Loucy (cell line): Measurements from ENCODE around the gene AGGF1.
"Not testable (repeated sequence)": the region's sequence is repeated elsewhere in the genome, so short reads cannot be mapped to it uniquely, and the experiment has no call there.

Experiments used
- H2AFZ ChIP-seq: fragments of 200-600 bp; sonication (generic); 2 replicates; pipeline ENCODE4 v1.6.0; 2016; ENCODE audit warnings: antibody characterized with exemption, mild to moderate bottlenecking, low read length, moderate library complexity
- H3F3A ChIP-seq: fragments of 200-600 bp; 2 replicates; pipeline ENCODE4 v1.6.0; 2016; ENCODE audit warnings: antibody characterized with exemption, low read depth, mild to moderate bottlenecking
- H3K27me3 ChIP-seq: fragments of 200-600 bp; sonication (generic); 2 replicates; pipeline ENCODE4 v1.6.1; 2014; ENCODE audit warnings: low read length, mild to moderate bottlenecking; ENCODE audit not compliant: insufficient read depth, poor library complexity, severe bottlenecking
- H3K36me3 ChIP-seq: fragments of 200-600 bp; sonication (generic); 2 replicates; pipeline ENCODE4 v1.6.1; 2016; ENCODE audit warnings: low read length; ENCODE audit not compliant: insufficient read depth
- H3K4me1 ChIP-seq: fragments of 200-600 bp; sonication (generic); 2 replicates; pipeline ENCODE4 v1.5.1; 2014; ENCODE audit warnings: low read length, mild to moderate bottlenecking; ENCODE audit not compliant: insufficient read depth, poor library complexity, severe bottlenecking
- H3K4me2 ChIP-seq: fragments of 200-600 bp; sonication (generic); 2 replicates; pipeline ENCODE4 v1.6.0; 2014; ENCODE audit warnings: antibody characterized with exemption, low read length, low read depth, mild to moderate bottlenecking; ENCODE audit not compliant: poor library complexity, severe bottlenecking
- H3K4me3 ChIP-seq: fragments of 200-600 bp; sonication (generic); 2 replicates; pipeline ENCODE4 v1.5.1; 2014; ENCODE audit warnings: low read length, mild to moderate bottlenecking, mixed read lengths; ENCODE audit not compliant: poor library complexity, severe bottlenecking
- H3K79me2 ChIP-seq: fragments of 200-600 bp; sonication (generic); 2 replicates; pipeline ENCODE4 v1.6.1; 2014; ENCODE audit warnings: low read length; ENCODE audit not compliant: insufficient read depth
- H3K9ac ChIP-seq: fragments of 200-600 bp; sonication (generic); 2 replicates; pipeline ENCODE4 v1.6.0; 2014; ENCODE audit warnings: mild to moderate bottlenecking, low read depth, low read length, moderate library complexity; ENCODE audit not compliant: poor library complexity, severe bottlenecking
- H3K9me2 ChIP-seq: fragments of 200-600 bp; sonication (generic); replicated peaks from 2 replicates; pipeline ENCODE4 v1.6.1; 2016; ENCODE audit warnings: low read depth, low read length, mixed read lengths
- H3K9me3 ChIP-seq: fragments of 200-600 bp; sonication (generic); 2 replicates; pipeline ENCODE4 v1.6.1; 2014; ENCODE audit warnings: mild to moderate bottlenecking, antibody characterized with exemption, low read length, low read depth; ENCODE audit not compliant: insufficient read depth
- H4K20me1 ChIP-seq: fragments of 200-600 bp; sonication (generic); 2 replicates; pipeline ENCODE4 v1.6.0; 2014; ENCODE audit warnings: antibody characterized with exemption, low read length, mild to moderate bottlenecking; ENCODE audit not compliant: insufficient read depth, poor library complexity, severe bottlenecking
- EZH2phosphoT487 ChIP-seq: fragments of 200-600 bp; IDR thresholded peaks from 2 replicates; pipeline ENCODE4 v1.6.1; 2018; ENCODE audit warnings: antibody characterized with exemption, mild to moderate bottlenecking, moderate library complexity, borderline replicate concordance
- TF ChIP-seq, protein P1 (sequence below): fragments of 200-600 bp; sonication (generic); conservative IDR thresholded peaks from 2 replicates; pipeline ENCODE4 v1.5.1; 2014; ENCODE audit warnings: mild to moderate bottlenecking, antibody characterized with exemption, low read length

Gene AGGF1

DNA sequence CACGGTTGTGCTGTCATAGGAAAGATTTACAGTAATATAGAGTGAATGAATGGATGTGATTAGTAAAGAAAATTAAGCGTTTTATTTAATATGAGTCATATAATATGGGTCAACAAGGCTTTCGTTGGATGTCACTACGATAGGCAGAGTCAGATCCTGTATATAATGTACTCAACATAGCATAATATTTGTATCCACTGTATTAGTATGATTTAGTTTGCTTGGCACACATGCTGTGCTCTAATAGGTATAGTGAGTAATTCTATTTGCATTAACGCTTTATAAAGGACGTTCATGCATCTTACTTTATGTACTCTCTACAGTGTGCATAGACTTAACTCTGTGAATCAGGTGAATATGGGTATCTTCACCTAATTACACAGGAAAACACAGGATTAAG, 35.9 kb upstream of the AGGF1 start:
- no peaks in the 10 kb centered on the region for H3K9me2 ChIP-seq

DNA sequence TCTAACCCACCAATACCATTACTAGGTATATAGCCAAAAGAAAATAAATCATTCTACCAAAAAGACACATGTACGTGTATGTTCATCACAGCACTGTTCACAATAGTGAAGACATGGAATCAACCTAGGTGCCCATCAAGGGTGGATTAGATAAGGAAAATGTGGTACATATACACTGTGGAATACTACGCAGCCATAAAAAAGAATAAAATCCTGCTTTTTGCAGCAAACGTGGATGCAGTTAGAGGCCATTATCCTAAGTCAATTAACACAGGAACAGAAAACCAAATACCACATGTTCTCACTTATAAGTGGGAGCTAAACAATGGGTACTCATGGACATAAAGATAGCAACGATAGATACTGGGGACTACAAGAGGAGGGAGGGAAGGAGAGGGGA, 32.0 kb upstream of the AGGF1 start:
- not testable (repeated sequence) for H3K4me2 ChIP-seq, H3K4me3 ChIP-seq, H3K79me2 ChIP-seq, H3K4me1 ChIP-seq, H4K20me1 ChIP-seq, H3K9ac ChIP-seq, H3K9me3 ChIP-seq, H3F3A ChIP-seq, H3K36me3 ChIP-seq, H2AFZ ChIP-seq, H3K27me3 ChIP-seq, H3K9me2 ChIP-seq

More for the DNA sequence above, 35.9 kb upstream of the AGGF1 start:
- H2AFZ ChIP-seq: no peak overlapping the region
- no peaks in the 10 kb centered on the region for H3F3A ChIP-seq
- no peaks in the 10 kb centered on the region for H3K36me3 ChIP-seq
- TF ChIP-seq, protein P1, sequence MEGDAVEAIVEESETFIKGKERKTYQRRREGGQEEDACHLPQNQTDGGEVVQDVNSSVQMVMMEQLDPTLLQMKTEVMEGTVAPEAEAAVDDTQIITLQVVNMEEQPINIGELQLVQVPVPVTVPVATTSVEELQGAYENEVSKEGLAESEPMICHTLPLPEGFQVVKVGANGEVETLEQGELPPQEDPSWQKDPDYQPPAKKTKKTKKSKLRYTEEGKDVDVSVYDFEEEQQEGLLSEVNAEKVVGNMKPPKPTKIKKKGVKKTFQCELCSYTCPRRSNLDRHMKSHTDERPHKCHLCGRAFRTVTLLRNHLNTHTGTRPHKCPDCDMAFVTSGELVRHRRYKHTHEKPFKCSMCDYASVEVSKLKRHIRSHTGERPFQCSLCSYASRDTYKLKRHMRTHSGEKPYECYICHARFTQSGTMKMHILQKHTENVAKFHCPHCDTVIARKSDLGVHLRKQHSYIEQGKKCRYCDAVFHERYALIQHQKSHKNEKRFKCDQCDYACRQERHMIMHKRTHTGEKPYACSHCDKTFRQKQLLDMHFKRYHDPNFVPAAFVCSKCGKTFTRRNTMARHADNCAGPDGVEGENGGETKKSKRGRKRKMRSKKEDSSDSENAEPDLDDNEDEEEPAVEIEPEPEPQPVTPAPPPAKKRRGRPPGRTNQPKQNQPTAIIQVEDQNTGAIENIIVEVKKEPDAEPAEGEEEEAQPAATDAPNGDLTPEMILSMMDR: no peak
- H3K4me1 ChIP-seq: no peaks in the 10 kb centered on the region
- H3K9ac ChIP-seq: no peak overlapping the region
- H4K20me1 ChIP-seq: no peaks in the 10 kb centered on the region
- no peaks in the 10 kb centered on the region for H3K27me3 ChIP-seq
- no peak overlapping the region for H3K4me3 ChIP-seq
- no peak overlapping the region for H3K4me2 ChIP-seq
- no peaks in the 10 kb centered on the region for H3K9me3 ChIP-seq
- H3K79me2 ChIP-seq: no peaks in the 10 kb centered on the region

DNA sequence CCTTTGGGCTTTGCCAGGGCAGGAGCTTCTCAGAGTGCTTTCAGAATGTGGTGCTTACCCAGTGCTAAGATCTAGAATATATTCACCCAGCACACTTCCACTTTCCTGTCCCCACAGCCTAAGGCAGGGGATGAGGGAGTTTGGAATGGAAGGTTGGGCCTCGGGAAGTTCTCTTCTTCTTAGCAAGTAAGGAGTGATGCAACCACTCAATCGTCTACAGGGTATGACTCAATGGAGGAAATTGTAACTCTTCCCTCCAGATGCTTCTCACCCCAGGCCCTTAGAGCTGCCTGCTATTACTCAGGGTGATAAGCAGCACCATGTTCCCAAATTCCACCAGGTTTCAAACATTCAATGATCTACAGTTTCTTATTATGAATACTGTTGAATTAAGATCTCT, 30.8 kb upstream of the AGGF1 start:
- Histone ChIP-seq H3K4me2 (no peak overlapping the region), H3K4me3 (no peak overlapping the region), H3K79me2 (no peaks in the 10 kb centered on the region), H4K20me1 (no peaks in the 10 kb centered on the region), H3K4me1 (no peaks in the 10 kb centered on the region), H2AFZ (no peak overlapping the region), H3F3A (no peaks in the 10 kb centered on the region), H3K9ac (no peak overlapping the region), H3K9me3 (no peaks in the 10 kb centered on the region), H3K36me3 (no peaks in the 10 kb centered on the region), H3K9me2 (no peaks in the 10 kb centered on the region), H3K27me3 (no peaks in the 10 kb centered on the region)
- no peak for TF ChIP-seq EZH2phosphoT487
- TF ChIP-seq, protein P1: no peak

DNA sequence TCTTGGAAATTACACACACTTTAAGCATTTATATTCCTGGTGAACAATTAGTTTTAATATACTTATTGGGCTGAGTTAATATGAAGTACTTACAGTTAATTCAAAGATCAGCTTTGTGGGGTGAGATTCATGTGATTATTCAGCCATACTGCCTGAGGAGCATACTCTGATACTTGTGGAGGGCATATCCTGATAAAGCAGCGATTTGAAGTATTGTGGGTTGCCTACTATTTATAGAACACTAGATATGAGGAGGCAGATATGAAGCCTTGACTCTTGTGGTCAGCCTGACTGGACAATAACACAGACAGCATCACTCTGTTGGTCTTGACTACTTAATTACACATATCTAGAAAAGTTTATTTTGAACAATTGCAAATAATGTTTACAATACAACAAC, 27.0 kb upstream of the AGGF1 start:
- Histone ChIP-seq H3K4me2 (no peak overlapping the region), H3K4me3 (no peak overlapping the region), H3K79me2 (no peaks in the 10 kb centered on the region), H3K4me1 (no peaks in the 10 kb centered on the region), H3K9ac (no peak overlapping the region), H3K36me3 (no peaks in the 10 kb centered on the region), H2AFZ (no peak overlapping the region), H3F3A (no peaks in the 10 kb centered on the region), H3K9me3 (no peaks in the 10 kb centered on the region), H4K20me1 (no peaks in the 10 kb centered on the region), H3K9me2 (no peaks in the 10 kb centered on the region), H3K27me3 (no peaks in the 10 kb centered on the region)
- no peak for TF ChIP-seq EZH2phosphoT487
- TF ChIP-seq, protein P1: no peak
